ENCODE data around the gene TAC3.
"Not testable (repeated sequence)": the region's sequence is repeated elsewhere in the genome, so short reads cannot be mapped to it uniquely, and the experiment has no call there.

Gene TAC3

DNA sequence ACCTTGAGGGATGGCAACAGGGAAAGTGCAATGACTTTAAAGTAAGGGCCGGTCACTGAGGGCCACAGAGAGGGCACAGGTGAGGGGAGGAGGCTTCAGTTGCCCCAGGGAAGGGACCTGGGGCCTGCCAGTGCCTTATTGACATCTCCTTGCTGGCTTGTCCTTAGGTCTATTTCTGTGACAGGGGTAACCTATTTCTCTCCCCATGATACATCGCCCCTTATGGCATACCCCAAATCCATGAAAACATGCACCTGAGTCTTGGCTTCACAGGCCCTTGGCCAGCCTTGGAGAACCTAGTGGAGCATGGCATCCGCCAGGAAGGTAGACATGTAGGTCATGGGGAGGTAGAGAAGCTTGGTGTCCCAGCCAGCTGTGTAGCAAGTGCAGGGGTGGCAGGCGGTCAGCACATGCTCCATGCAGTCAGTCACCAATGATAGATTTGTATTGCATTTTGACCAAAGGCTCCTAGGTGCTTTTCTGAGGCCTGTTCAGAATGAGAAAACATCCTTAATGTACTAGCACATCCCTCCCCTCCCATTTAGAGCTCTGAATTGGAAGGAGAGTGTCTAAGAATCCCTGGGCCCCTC, 35.3 kb downstream of the TAC3 start:
- DNase-seq: no peak

DNA sequence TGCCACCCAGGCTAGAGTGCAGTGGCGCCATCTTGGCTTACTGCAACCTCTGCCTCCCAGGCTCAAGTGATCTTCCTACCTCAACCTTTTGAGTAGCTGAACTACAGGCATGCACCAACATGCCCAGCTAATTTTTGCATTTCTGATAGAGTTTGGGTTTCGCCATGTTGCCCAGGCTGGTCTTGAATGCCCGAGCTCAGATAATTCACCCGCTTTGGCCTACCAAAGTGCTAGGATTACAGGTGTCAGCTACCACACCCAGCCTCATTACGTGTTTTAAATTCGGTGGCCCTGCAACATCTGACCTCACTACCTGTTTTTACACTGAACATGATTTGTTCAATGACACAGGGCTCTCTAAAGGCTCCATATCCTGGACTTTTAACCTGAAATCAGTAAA, 36.1 kb downstream of the TAC3 start:
- DNase-seq: no peak

DNA sequence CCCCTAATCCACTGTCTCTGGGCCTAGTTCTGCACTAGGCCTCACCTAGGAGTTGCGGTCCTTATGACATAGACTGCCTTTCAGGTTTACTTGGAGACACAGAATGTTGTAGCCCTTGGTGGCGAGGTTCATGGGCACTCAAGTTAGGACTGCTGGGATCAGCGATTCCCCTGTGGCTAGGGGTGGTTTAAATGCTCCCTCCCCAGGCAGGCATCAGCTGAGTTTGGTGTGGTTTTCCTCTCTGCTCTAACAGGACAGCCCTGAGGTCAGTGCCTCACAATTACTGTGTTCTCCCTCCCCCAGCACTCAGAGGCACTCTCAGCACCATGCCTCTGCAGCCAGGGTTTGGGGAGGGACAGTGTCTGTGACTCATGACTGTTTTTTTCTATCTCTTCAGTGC, 36.7 kb downstream of the TAC3 start:
- DNase-seq: no peak

DNA sequence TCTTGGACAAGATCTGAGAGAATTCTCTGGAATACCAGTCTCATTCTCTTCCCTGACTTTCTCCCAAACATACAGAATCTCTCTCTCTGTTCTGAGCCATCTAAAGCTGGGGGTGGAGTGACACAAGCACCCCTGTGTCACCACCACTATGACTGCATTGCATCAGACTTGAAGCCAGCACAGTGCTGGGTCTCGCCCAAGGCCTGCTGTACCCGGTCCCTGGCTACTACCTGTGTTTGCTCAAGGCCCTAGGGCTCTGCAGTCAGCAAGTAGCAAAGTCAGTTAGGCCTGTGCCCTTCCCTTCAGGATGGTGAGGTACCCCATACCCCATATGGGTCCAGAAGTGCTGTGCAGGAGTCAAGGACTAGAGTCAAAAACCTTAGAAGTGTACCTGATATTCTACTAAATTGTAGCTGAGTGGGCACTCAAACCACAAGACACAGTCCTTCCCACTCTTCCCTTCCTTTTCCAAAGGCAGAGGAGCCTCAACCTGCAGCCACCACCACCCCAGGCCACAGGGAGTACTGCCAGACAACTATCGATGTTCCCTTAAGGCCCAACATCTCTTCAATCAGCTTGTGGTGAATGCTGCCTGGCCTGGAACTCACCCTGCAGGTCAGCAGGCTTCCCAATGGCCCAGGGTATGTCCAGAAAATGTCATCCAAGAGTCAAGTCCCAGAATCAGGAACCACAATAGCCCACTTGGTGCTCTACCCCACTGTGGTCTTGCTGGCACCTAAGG, 37.8 kb downstream of the TAC3 start:
- DNase-seq: no peak

DNA sequence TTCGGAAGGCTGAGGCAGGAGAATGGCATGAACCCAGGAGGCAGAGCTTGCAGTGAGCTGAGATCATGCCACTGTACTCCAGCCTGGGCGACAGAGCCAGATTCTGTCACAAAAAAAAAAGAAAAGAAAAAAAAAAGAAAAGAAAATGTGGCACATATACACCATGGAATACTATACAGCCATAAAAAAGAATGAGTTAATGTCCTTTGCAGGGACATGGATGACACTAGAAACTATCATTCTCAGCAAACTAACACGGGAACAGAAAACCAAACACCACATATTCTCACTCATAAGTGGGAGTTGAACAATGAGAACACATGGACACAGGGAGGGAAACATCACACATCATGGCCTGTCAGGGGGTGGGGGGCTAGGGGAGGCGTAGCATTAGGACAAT, 39.0 kb downstream of the TAC3 start:
- DNase-seq: not testable (repeated sequence)

DNA sequence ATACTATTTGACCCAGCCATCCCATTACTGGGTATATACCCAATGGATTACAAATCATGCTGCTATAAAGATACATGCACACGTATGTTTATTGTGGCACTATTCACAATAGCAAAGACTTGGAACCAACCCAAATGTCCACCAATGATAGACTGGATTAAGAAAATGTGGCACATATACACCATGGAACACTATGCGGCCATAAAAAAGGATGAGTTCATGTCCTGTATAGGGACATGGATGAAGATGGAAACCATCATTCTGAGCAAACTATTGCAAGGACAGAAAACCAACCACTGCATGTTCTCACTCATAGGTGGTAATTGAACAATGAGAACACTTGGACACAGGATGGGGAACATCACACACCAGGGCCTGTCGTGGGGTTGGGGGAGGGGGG, 42.1 kb downstream of the TAC3 start:
- DNase-seq: not testable (repeated sequence)

DNA sequence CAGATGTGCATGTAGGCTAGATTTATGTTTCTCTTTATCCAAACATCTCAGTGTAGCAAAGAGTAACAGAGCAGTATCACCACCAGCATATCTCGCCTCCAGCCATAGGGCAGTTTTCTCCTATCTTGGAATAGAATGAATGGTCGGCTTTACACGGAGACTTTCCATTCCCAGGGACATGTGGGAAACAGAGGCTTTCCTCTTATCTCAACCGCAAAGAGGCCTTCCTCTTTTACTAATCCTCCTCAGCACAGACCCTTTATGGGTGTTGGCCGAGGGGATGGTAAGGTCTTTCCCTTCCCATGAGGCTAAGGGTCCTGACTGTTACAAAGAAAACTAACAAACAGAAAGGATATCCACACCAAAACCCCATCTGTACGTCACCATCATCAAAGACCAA, 47.4 kb downstream of the TAC3 start:
- DNase-seq: not testable (repeated sequence)

DNA sequence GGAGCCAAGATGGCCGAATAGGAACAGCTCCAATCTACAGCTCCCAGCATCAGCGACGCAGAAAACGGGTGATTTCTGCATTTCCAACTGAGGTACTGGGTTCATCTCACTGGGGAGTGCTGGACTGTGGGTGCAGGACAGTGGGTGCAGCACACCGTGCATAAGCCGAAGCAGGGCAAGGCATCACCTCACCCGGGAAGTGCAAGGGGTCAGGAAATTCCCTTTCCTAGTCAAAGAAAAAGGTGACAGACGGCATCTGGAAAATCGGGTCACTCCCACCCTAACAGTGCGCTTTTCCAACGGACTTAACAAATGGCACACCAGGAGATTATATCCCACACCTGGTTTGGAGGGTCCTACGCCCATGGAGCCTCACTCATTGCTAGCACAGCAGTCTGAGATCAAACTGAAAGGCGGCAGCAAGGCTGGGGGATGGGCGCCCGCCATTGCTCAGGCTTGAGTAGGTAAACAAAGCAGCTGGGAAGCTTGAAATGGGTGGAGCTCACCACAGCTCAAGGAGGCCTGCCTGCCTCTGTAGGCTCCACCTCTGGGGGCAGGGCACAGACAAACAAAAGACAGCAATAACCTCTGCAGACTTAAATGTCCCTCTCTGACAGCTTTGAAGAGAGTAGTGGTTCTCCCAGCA, 50.2 kb downstream of the TAC3 start:
- DNase-seq: not testable (repeated sequence)

DNA sequence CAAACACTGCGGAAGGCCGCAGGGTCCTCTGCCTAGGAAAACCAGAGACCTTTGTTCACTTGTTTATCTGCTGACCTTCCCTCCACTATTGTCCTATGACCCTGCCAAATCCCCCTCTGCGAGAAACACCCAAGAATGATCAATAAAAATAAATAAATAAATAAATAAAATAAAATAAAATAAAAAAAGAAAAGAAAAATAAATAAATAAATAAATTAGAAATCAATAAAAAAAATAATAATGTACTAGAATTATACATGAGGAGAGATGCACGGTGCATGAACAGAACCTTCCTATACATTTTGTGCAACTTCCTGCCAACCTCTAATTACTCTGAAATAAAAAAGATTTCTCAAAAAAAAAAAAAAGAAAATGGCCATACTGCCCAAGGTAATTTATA, 51.2 kb downstream of the TAC3 start:
- not testable (repeated sequence) for DNase-seq

DNA sequence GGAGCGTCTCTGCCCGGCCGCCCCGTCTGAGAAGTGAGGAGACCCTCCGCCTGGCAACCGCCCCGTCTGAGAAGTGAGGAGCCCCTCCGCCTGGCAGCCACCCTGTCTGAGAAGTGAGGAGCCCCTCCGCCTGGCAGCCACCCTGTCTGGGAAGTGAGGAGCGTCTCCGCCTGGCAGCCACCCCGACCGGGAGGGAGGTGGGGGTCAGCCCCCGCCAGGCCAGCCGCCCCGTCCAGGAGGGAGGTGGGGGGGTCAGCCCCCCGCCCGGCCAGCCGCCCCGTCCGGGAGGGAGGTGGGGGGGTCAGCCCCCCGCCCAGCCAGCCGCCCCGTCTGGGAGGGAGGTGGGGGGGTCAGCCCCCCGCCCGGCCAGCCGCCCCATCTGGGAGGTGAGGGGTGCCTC, 52.8 kb downstream of the TAC3 start:
- not testable (repeated sequence) for DNase-seq

DNA sequence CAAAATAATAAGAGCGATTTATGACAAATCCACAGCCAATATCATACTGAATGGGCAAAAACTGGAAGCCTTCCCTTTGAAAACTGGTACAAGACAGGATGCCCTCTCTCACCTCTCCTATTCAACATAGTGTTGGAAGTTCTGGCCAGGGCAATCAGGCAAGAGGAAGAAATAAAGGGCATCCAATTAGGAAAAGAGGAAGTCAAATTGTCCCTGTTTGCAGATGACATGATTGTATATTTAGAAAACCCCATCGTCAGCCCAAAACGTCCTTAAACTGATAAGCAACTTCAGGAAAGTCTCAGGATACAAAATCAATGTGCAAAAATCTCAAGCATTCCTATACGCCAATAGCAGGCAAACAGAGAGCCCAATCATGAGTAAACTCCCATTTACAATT, 54.1 kb downstream of the TAC3 start:
- DNase-seq: not testable (repeated sequence)
